HG03575 (cell line): ENCODE measurements around the gene SBF1.
"Not testable (repeated sequence)": the region's sequence is repeated elsewhere in the genome, so short reads cannot be mapped to it uniquely, and the experiment has no call there.

ENCODE experiments used
- ATAC-seq: cut with Tn5 transposase; IDR thresholded peaks from one replicate; pipeline ENCODE4 v1.9.1; 2021; ENCODE audit not compliant: unreplicated experiment, insufficient number of reproducible peaks, low FRiP score; ENCODE audit errors: extremely low read depth

Gene SBF1

DNA sequence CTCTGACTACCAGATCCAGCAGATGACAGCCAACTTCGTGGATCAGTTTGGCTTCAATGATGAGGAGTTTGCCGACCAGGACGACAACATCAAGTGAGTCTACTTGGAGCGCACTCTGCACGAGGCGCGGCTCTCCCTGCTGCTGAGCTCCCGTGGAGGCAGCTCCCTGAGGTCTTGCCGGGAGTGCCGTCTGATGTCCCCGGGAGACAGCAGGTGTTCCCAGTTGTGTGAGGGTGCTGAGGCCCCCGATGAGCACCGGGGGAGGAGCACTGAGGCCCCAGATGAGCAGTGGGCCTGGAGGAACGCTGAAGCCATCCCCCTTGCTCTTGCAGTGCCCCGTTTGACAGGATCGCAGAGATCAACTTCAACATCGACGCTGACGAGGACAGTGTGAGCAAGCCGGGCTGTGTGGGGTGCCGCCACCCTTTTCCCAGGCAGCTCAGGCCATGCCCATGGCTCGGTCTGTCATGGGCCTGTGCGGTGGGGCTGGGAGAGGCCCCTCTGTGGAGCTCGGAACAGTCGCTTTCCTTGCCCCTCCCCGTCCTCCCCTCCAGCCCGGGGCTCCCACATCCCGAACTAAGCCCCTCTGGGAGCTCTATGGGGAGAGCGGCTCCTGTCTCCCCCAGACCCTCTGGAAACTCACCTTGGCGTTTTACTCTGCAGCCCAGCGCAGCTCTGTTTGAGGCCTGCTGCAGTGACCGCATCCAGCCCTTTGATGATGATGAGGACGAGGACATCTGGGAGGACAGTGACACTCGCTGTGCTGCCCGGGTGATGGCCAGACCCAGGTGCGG lies 37.1 kb downstream of the SBF1 start:
- no peak for ATAC-seq

DNA sequence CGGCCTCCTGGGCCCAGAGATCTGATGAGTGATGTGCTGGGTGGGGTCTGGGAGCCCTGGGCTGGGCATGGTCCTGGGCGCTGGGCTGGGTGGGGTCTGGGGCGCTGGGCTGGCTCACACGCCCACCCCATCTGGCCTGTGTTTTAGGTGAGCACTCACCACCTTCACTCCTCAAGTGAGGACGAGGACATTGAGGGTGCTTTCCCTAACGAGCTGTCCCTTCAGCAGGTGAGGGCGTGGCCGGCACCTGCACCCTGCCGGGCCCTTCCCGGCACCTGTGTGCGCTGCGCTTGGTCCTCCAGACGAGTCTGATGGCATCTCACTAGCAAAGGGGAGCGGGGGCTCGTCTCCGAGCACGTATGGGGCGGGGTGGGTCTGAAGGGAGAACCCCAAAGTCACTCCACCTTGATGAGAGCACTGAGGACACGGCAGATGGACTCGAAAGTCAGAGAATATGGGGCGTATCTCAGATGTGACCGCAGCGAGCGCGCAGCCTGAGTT lies 37.9 kb downstream of the SBF1 start:
- no peak for ATAC-seq

DNA sequence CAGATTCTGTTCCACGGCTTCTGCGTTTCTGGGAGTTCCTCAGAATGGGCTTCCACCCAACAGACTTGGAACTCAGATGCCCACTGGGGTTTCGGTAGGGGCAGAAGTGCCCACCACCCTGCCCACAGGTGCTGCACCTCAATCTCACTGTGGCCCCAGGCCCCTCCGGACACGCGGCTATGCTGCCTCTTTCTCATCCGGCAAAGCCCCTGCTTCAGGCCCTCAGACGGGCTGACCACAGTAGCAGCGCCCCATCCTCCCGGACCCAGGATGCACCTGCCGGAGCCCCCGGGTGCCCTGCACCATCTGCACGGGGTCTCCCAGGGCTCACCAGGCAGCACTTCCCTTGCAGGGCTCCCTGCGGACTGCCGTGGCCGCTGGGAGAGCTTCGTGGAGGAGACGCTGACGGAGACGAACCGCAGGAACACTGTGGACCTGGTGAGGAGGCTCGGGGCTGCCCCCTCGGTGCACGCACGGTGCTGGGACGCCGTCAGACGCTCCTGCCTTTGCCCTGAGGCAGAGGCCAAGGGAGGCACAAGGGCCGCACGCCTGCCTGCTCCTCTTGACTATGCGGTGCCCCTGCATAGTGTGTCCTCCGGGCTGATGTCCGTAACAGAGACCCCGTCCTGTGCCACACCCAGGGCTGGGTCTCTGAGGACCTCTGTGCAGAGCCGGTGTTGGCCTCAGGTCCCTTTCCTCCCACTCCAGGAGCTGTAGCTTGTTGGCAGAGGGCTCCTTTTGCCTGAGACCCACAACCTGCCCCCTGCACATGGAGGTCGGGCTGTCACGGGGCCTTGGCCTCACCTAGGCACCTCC lies 38.6 kb downstream of the SBF1 start:
- ATAC-seq = no peak

DNA sequence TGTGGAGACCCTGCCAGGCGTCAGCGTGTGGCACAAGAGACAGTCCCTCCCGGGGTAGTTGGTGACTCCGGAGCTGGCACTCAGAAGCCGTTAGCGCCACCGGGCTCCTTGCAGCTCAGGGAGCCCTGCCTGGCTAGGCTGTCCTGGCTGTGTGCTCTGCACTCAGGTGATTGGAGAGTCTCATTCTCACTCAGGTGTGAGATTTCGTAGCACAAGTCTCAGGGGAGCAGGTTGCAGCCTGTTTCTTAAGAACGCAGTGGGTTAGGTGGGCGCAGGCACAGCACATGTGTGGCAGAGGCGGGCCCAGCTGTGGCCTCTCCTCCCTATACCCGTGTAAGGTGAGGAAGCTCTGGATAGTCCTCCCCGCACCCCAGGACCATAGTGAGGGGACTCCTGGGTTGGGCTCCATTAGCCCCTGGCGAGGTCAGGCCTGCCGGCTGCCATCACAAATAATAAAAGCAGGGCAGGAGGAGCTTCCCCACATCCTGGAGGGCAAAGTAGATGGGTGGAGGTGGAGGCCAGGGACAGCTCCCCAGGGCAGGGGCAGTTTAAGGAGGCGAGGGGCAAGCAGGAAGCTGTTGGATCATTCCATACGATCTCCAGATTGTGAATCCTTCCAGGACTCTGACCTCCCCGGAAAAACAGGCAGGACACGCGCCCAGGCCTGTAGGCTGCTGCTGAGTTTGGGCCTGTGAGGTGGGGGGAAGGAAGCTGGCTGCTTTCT lies 39.4 kb downstream of the SBF1 start:
- no peak for ATAC-seq

DNA sequence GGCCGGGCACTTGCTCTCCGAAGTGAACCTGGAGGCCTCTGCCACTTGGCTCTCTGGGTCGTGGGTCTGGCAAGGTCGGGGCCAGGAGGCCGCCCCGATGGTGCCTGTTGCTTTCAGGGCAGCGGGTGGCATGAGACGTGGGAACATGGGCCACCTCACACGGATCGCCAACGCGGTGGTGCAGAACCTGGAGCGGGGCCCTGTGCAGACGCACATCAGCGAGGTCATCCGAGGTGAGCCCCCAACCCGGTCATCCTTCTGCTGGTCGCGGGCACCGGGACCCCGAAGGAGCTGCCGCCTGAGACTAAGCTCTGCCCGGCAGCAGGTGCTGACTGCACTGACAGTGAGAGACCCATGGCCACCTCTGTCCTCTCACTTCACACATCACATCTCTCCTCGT lies 40.0 kb downstream of the SBF1 start:
- no peak for ATAC-seq

DNA sequence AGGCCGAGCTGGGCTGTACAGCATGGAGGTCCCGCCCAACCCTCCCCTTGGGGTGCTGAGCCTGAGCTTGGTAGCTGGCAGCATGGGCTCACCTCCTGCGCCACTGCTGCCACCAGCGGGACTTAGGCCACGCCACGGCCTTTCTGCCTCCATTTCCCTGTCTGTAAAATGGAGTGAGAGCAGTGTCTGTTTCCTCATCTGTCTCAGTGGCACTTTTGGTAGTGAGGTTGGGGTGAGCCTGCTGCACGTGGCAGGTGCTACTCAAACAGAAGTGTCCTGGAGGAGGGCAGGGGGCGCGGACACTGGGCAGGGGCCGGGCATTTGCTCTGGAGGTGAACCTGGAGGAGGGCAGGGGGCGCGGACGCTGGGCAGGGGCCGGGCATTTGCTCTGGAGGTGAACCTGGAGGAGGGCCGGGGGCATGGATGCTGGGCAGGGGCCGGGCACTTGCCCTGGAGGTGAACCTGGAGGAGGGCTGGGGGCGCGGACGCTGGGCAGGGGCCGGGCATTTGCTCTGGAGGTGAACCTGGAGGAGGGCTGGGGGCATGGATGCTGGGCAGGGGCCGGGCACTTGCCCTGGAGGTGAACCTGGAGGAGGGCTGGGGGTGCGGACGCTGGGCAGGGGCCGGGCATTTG lies 41.8 kb downstream of the SBF1 start:
- not testable (repeated sequence) for ATAC-seq

DNA sequence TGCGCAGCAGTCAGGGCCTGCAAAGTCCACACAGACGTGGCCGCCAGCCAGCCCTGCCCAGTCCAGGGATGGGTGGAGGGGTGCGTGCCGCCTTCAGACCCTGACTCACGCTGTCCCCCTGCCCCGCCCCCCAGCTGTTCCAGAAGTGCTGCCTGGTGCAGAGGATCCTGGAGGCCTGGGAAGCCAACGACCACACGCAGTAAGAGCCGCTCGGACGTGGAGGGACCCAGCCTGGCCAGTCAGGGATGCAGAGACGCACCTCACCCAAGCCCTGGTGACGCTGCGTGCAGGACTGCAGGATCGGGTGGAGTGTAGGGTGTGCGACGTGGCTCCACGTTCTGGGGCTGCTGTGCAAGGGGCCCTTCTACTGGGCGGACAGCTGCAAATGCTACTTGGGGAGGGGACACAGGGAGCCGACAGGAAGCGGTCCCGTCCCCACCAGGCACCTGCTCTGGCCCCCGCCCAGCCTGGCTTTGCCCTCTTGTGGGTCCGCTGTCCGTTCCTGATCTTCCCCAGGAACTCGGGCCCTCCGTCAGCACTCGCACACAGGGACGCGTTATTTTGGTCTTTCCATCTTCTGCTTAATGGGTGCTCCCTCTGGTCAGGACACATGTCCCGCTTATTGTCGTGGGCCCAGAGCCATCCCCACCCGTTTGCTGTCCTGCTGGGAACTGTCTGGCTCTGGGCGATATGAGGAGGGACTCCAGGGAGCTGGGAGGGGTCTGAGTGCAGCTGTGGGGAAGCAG lies 42.5 kb downstream of the SBF1 start:
- ATAC-seq = no peak

DNA sequence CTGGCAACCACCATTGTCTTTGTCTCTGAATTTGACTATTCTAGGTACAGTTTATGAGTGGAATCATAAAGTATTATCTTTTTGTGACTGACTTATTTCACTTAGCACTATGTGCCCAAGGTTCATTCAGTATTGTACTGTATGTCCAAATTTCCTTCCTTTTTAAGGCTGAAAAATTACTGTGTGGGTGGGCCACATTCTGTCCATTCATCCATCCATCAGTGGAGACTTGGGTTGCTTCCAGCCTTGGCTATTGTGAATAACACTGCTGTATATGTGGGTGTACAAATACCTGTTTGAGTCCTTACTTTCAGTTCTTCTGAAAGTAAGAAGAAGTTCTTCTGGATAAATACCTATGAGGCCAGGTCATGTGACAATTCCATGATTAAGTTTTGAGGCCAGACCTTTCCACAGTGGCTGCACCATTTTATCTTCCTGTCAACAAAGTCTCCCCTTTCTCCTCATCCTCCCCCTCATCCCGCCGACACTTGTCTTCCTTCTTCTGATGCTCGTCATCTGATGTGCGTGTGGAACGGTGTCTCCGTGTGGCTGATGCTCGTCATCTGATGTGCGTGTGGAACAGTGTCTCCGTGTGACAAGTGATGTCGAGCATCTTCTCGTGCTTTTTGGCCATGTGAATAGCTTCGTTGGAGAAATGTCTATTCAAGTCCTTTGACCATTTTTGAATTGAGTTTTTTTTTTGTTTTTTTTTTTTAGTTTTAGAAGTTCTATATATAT lies 49.5 kb downstream of the SBF1 start:
- ATAC-seq = no peak

DNA sequence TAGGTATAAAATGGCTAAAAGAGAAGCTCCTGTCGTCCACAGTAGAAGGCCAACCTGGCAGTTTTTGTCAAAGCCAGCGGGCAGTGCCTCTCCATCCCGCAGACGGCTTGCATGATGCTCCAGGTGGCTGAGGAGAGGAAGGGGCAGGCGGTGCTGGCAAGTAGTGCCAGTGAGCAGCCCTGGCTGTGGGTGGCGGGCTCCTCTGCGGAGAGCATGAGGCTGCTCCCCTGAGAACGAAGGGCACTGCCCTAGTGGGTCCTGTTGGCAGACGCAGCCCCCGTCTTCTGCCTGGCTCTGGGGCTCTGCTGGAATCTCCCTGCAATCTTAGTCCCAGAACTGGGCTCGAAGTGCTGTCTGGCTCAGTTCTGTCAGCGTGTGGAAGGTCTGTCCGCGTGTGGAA lies 50.9 kb downstream of the SBF1 start:
- no peak for ATAC-seq

DNA sequence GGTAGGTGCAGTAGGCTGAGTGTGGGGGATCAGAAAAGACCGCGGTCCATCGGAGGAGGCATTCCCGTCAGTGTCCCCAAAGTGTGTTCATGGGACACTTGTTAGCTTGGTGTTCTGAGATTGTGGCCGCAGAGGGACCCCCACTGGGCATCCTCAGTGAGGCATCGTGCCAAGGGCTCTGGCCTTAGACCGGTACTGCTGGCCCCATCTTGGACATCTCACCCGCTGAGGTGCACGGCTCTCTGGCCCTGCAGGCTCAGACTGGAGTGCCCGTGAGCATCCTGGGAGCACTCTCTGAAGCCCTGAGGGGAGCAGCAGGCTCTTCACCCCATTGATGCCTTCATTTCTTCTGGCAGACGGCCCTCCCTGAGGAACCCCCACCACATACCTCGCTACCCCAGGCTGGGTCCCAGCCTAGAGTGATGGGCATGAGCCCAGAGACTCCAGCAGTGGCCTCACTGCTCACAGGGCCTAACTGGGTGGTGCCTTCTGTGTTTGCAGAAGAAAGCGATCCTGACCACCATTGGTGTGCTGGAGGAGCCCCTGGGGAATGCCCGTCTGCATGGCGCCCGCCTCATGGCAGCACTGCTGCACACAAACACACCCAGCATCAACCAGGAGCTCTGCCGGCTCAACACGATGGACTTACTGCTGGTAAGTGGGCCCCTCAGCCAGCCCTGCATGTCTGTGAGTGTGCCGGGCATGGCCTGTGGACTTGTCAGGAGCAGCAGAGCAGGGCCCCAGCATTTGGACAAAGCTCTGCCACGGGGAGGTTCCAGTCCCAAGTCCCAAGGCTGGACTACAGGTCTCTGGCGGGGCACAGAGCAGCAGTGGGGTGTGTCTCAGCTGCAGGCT lies 51.6 kb downstream of the SBF1 start:
- ATAC-seq = no peak

DNA sequence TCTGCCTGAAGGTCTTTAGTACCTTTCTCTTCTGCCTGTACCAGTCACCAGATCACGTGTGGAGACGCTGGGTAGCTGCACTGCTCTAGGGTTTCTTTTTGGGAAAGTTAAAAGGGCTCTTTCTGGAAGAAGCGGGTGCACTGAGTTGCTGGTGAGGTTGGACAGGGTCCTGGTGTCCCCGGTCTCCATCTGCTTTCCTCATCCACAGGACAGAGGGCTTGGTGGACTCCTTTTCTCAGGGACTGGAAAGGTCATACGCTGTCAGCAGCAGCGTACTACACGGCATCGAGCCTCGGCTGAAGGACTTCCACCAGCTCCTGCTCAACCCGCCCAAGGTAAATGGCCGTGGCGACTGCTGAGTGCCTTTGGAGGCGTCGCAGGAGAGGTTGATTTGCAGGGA lies 52.8 kb downstream of the SBF1 start:
- ATAC-seq = no peak

DNA sequence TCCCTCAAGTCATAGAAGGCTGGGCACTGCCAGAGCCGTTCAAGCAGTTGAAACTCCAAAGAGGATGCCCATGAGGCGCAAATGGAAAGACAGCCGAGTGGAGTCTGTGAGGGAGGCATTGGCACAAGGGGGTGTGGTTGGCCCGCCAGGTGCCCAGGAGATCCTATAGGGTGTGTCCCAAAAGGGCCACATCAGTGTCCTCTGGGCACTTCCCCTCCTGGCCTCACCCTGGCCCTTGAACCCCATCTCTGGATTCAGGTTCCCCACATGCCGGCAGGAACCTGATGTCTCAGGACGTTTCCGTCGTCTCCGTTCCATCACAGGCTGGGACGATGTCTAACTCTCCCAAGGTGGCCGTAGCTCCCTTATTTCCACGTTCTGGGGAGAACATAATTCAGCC lies 54.3 kb downstream of the SBF1 start:
- no peak for ATAC-seq

DNA sequence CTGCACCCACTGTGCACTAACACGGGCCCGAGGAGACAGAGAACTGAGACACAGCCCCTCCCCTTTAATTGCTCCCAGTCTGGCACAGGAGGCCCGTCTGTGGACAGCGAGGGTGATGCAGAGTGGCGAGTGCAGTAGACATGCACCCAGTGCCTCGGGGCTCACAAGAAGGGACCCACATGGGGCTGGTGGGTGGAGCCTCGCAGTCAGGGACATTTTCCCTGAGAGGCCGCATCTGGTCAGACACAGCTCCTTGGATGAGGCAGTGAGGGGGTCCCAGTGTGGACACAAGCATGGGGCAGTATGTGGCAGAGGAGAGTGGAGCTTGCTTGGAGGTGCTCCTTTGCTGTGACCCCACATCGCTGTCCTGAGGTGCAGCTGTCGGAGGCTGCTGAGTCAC lies 54.8 kb downstream of the SBF1 start:
- ATAC-seq = no peak

DNA sequence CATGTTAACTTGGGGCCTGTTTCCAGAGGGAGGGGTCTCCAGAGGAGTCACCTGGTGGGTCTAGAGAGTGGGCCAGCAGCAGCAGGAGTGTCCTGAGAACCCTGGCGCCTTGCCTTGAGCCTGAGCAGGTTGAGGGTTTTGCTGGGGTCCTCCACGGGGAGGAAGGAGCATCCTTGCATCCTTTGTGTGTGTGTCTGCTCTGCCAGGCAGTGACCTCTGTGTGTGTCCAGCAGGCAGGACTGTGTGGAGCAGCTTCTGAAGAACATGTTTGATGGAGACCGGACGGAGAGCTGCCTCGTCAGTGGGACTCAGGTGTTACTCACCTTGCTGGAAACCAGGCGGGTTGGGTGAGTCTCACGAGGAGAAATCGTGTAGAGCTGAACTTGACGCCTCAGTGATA lies 55.7 kb downstream of the SBF1 start:
- no peak for ATAC-seq

DNA sequence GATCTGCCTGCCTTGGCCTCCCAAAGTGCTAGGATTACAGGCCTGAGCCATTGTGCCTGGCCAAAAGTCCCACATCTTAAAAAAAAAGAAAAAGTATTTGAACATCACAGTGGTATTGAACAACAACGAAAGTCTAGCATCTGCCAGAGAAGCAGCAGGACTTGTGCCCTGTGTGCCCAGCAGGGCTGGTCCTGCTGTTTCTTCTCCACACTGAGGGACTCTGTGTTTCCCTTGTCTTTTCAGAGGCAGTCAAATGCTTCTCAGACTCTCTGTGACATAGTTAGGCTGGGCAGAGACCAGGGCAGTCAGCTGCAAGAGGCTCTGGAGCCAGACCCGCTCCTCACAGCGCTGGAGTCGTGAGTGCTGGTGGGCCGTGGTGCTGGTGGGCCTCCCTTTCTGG lies 56.2 kb downstream of the SBF1 start:
- ATAC-seq = no peak

DNA sequence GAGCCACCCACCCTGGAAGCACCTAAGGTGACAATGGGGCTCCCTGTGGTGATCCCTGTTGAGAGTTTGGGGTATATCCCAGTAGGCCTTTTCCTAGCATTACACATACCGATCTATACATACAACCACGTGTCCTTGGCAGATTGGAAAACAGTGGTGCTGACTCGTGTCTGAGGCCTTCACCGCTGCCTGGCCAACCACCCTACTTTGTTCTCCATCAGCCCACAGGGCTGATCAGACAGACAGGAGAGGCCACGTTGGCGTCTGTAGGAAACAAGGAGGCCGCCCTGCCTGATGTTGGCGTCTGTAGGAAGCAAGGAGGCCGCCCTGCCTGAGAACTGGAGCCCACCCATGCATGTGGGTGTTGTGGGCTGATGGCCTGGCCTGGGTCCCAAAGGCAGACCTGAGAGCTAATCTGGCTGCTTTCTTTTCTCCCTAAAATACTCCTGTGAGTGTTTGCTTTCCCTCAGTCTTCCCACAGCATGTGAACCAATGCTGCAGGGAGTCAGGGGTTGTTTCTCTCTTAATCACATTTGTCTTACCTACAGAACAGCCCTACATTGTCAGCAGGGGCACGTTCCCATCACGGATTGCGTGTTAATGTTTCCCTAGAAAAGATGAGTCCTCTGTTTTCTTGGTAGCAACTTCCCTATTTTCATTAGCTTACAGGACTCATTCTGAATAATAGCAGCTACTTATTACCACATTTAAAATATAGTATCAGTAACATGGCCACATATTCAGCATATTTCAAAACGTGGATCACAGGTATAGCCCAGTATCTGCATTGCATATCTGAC lies 57.2 kb downstream of the SBF1 start:
- ATAC-seq = no peak
